Measurements from ENCODE around the gene DDX41. TPM values are rescaled to one million over a fixed set of nuclear protein-coding genes. Genes with fewer than 3 reads are reported as not detected.

DDX41 gene
- total and polyA plus RNA-seq, 2 experiments from 2014 or later, result 67.9 to 117 TPM

- Histone ChIP-seq H3K4me2 (ENCODE audit: unreplicated experiment) (no peak overlapping the region), H3K9me3 (ENCODE audit: low read depth) (no peaks in the 10 kb centered on the region), H3K9ac (no peak overlapping the region), H3K4me3 (no peak overlapping the region), H3F3A (ENCODE audit: insufficient read depth) (peaks cover 37% of the 10 kb centered on the region), H4K20me1 (ENCODE audit: insufficient read depth) (no peaks in the 10 kb centered on the region; the same call in 1 of the 2 replicates), H3K4me1 (ENCODE audit: insufficient read depth) (peaks cover 31% of the 10 kb centered on the region), H3K79me2 (ENCODE audit: insufficient read depth) (peaks cover 68% of the 10 kb centered on the region), H3K27ac (no peak overlapping the region), H3K27me3 (replicated peaks; ENCODE audit: insufficient read depth) (no peaks in the 10 kb centered on the region), H3K9me2 (ENCODE audit: insufficient read depth) (no peaks in the 10 kb centered on the region), H3K36me3 (ENCODE audit: low read depth) (peaks cover 15% of the 10 kb centered on the region), H2AFZ (no peak overlapping the region)
- 95 to 99% methylated on average over 18 to 25 of the region's 25 CpGs for WGBS, 2 experiments (ENCODE audit: low coverage in 1 of 2, low lambda C conversion rate in 2 of 2, missing lambda C conversion rate in 2 of 2)
- in situ Hi-C loops (cut with MboI), result no loop called here
- TF ChIP-seq EZH2 (IDR thresholded peaks at IDR 0.05; ENCODE audit: insufficient read depth, poor library complexity, severe bottlenecking), result no peak
- TF ChIP-seq EZH2phosphoT487 (IDR thresholded peaks at IDR 0.05; ENCODE audit: insufficient read depth, low read depth), result no peak
- DNase-seq, result no peak
These were observed 49.9 kb downstream of the DDX41 start for GRCh38 chr5:177466861-177467260.

GRCh38 chr5:177465044-177465443 lies 51.7 kb downstream of the DDX41 start:
- Histone ChIP-seq H3K9me3 (ENCODE audit: low read depth) (no peaks in the 10 kb centered on the region), H2AFZ (no peak overlapping the region), H4K20me1 (ENCODE audit: insufficient read depth) (no peaks in the 10 kb centered on the region; the same call in 1 of the 2 replicates), H3K27me3 (replicated peaks; ENCODE audit: insufficient read depth) (no peaks in the 10 kb centered on the region), H3K9ac (no peak overlapping the region), H3K4me1 (ENCODE audit: insufficient read depth) (peaks cover 14% of the 10 kb centered on the region), H3K36me3 (ENCODE audit: low read depth) (peaks cover 20% of the 10 kb centered on the region), H3F3A (ENCODE audit: insufficient read depth) (peaks cover 28% of the 10 kb centered on the region), H3K9me2 (ENCODE audit: insufficient read depth) (no peaks in the 10 kb centered on the region), H3K4me2 (ENCODE audit: unreplicated experiment) (no peak overlapping the region), H3K27ac (no peak overlapping the region), H3K4me3 (no peak overlapping the region), H3K79me2 (ENCODE audit: insufficient read depth) (peaks cover 55% of the 10 kb centered on the region)
- WGBS, 2 experiments (ENCODE audit: low coverage in 1 of 2, low lambda C conversion rate in 2 of 2, missing lambda C conversion rate in 2 of 2), result 98% methylated on average over 11 of the region's 11 CpGs
- no peak for DNase-seq
- no peak for TF ChIP-seq EZH2 (IDR thresholded peaks at IDR 0.05; ENCODE audit: insufficient read depth, poor library complexity, severe bottlenecking)
- in situ Hi-C loops (cut with MboI), result no loop called here

GRCh38 chr5:177462021-177462670 lies 54.6 kb downstream of the DDX41 start:
- Histone ChIP-seq H3K4me3 (no peak overlapping the region), H3K9me2 (ENCODE audit: insufficient read depth) (no peaks in the 10 kb centered on the region), H3K27me3 (replicated peaks; ENCODE audit: insufficient read depth) (no peaks in the 10 kb centered on the region), H3F3A (ENCODE audit: insufficient read depth) (peaks cover 29% of the 10 kb centered on the region), H3K4me2 (ENCODE audit: unreplicated experiment) (no peak overlapping the region), H3K79me2 (ENCODE audit: insufficient read depth) (peaks cover 34% of the 10 kb centered on the region), H2AFZ (no peak overlapping the region), H3K9me3 (ENCODE audit: low read depth) (no peaks in the 10 kb centered on the region), H3K4me1 (ENCODE audit: insufficient read depth) (no peaks in the 10 kb centered on the region), H3K36me3 (ENCODE audit: low read depth) (peaks cover 22% of the 10 kb centered on the region), H4K20me1 (ENCODE audit: insufficient read depth) (0 out of 2 replicates have a peak, but pooled peaks cover 7% of the 10 kb centered on the region), H3K27ac (no peak overlapping the region), H3K9ac (no peak overlapping the region)
- no peak for TF ChIP-seq EZH2 (IDR thresholded peaks at IDR 0.05; ENCODE audit: insufficient read depth, poor library complexity, severe bottlenecking)
- TF ChIP-seq EZH2phosphoT487 (IDR thresholded peaks at IDR 0.05; ENCODE audit: insufficient read depth, low read depth), result no peak
- in situ Hi-C loops (cut with MboI), result no loop called here
- 81 to 86% methylated on average over 21 to 27 of the region's 27 CpGs for WGBS, 2 experiments (ENCODE audit: low coverage in 1 of 2, low lambda C conversion rate in 2 of 2, missing lambda C conversion rate in 2 of 2)
- DNase-seq, result no peak

Other genes with a start within 250 kb of the DDX41 start
- gene RAB24, start 213.2 kb downstream of the DDX41 start, total RNA-seq (2014; rRNA removed; shearing (Covaris generic)), result 31.5 and 35.9 TPM in 2 replicates
- 26.6 and 28.9 TPM in 2 replicates for gene RAB24, start 213.2 kb downstream of the DDX41 start, polyA plus RNA-seq (2016; fragmentation: Nextera tagmentation; extraction: Ambion mirVana)
- gene PRELID1, start 213.2 kb downstream of the DDX41 start, total RNA-seq (2014; rRNA removed; shearing (Covaris generic)), result 184 and 212 TPM in 2 replicates
- gene PRELID1, start 213.2 kb downstream of the DDX41 start, polyA plus RNA-seq (2016; fragmentation: Nextera tagmentation; extraction: Ambion mirVana), result 253 and 255 TPM in 2 replicates
- 7.8 and 23.0 TPM in 2 replicates for gene MXD3, start 205.1 kb downstream of the DDX41 start, total RNA-seq (2014; rRNA removed; shearing (Covaris generic))
- 6.1 and 6.5 TPM in 2 replicates for gene MXD3, start 205.1 kb downstream of the DDX41 start, polyA plus RNA-seq (2016; fragmentation: Nextera tagmentation; extraction: Ambion mirVana)
- 313 and 389 TPM in 2 replicates for gene LMAN2, start 165.3 kb downstream of the DDX41 start, total RNA-seq (2014; rRNA removed; shearing (Covaris generic))
- 303 and 313 TPM in 2 replicates for gene LMAN2, start 165.3 kb downstream of the DDX41 start, polyA plus RNA-seq (2016; fragmentation: Nextera tagmentation; extraction: Ambion mirVana)
- gene RGS14, start 159.0 kb downstream of the DDX41 start, total RNA-seq (2014; rRNA removed; shearing (Covaris generic)), result 4.3 and 6.4 TPM in 2 replicates
- 2.2 and 2.5 TPM in 2 replicates for gene RGS14, start 159.0 kb downstream of the DDX41 start, polyA plus RNA-seq (2016; fragmentation: Nextera tagmentation; extraction: Ambion mirVana)
- not detected in 2 replicates for gene SLC34A1, start 132.5 kb downstream of the DDX41 start, total RNA-seq (2014; rRNA removed; shearing (Covaris generic))
- not detected in 2 replicates for gene SLC34A1, start 132.5 kb downstream of the DDX41 start, polyA plus RNA-seq (2016; fragmentation: Nextera tagmentation; extraction: Ambion mirVana)
- gene PFN3, start 116.3 kb downstream of the DDX41 start, total RNA-seq (2014; rRNA removed; shearing (Covaris generic)), result not detected in 2 replicates
- not detected in 2 replicates for gene PFN3, start 116.3 kb downstream of the DDX41 start, polyA plus RNA-seq (2016; fragmentation: Nextera tagmentation; extraction: Ambion mirVana)
- 0.43 and 1.3 TPM in 2 replicates for gene F12, start 107.4 kb downstream of the DDX41 start, total RNA-seq (2014; rRNA removed; shearing (Covaris generic))
- 1.2 and 1.8 TPM in 2 replicates for gene F12, start 107.4 kb downstream of the DDX41 start, polyA plus RNA-seq (2016; fragmentation: Nextera tagmentation; extraction: Ambion mirVana)
- gene GRK6, start 90.3 kb downstream of the DDX41 start, total RNA-seq (2014; rRNA removed; shearing (Covaris generic)), result 17.3 and 30.4 TPM in 2 replicates
- 7.7 and 13.5 TPM in 2 replicates for gene GRK6, start 90.3 kb downstream of the DDX41 start, polyA plus RNA-seq (2016; fragmentation: Nextera tagmentation; extraction: Ambion mirVana)
- gene PRR7, start 70.1 kb downstream of the DDX41 start, total RNA-seq (2014; rRNA removed; shearing (Covaris generic)), result 23.9 and 24.8 TPM in 2 replicates
- 10.5 and 11.1 TPM in 2 replicates for gene PRR7, start 70.1 kb downstream of the DDX41 start, polyA plus RNA-seq (2016; fragmentation: Nextera tagmentation; extraction: Ambion mirVana)
- gene DBN1, start 43.3 kb downstream of the DDX41 start, total RNA-seq (2014; rRNA removed; shearing (Covaris generic)), result 224 and 257 TPM in 2 replicates
- gene DBN1, start 43.3 kb downstream of the DDX41 start, polyA plus RNA-seq (2016; fragmentation: Nextera tagmentation; extraction: Ambion mirVana), result 160 and 163 TPM in 2 replicates
- 320 and 357 TPM in 2 replicates for gene PDLIM7, start 19.4 kb downstream of the DDX41 start, total RNA-seq (2014; rRNA removed; shearing (Covaris generic))
- gene PDLIM7, start 19.4 kb downstream of the DDX41 start, polyA plus RNA-seq (2016; fragmentation: Nextera tagmentation; extraction: Ambion mirVana), result 551 and 556 TPM in 2 replicates
- gene DOK3, start 7.1 kb downstream of the DDX41 start, total RNA-seq (2014; rRNA removed; shearing (Covaris generic)), result 0.25 and 0.97 TPM in 2 replicates
- gene DOK3, start 7.1 kb downstream of the DDX41 start, polyA plus RNA-seq (2016; fragmentation: Nextera tagmentation; extraction: Ambion mirVana), result 0.76 and 0.80 TPM in 2 replicates
- 21.9 and 22.9 TPM in 2 replicates for gene FAM193B, start 37.6 kb upstream of the DDX41 start, total RNA-seq (2014; rRNA removed; shearing (Covaris generic))
- gene FAM193B, start 37.6 kb upstream of the DDX41 start, polyA plus RNA-seq (2016; fragmentation: Nextera tagmentation; extraction: Ambion mirVana), result 6.1 and 8.0 TPM in 2 replicates
- 137 and 138 TPM in 2 replicates for gene TMED9, start 75.2 kb upstream of the DDX41 start, total RNA-seq (2014; rRNA removed; shearing (Covaris generic))
- gene TMED9, start 75.2 kb upstream of the DDX41 start, polyA plus RNA-seq (2016; fragmentation: Nextera tagmentation; extraction: Ambion mirVana), result 254 and 282 TPM in 2 replicates
- 42.7 and 53.5 TPM in 2 replicates for gene B4GALT7, start 83.2 kb upstream of the DDX41 start, total RNA-seq (2014; rRNA removed; shearing (Covaris generic))
- 35.2 and 37.9 TPM in 2 replicates for gene B4GALT7, start 83.2 kb upstream of the DDX41 start, polyA plus RNA-seq (2016; fragmentation: Nextera tagmentation; extraction: Ambion mirVana)

Data from GM23248 (cell line).